OCI-LY1 (cell line): Measurements from ENCODE around the gene SSBP3.

Experiments used
- EZH2 ChIP-seq: fragments of 200-600 bp; sonication (generic), shearing (Covaris generic); IDR thresholded peaks from 2 replicates; pipeline ENCODE4 v1.8.0; 2017; ENCODE audit warnings: borderline replicate concordance, mixed run types, mild to moderate bottlenecking, antibody characterized with exemption, low read length, moderate library complexity, mixed read lengths
- TF ChIP-seq, protein P1 (sequence below): fragments of 200-600 bp; sonication (generic), shearing (Covaris generic); IDR thresholded peaks from 2 replicates; pipeline ENCODE4 v1.5.1; 2017; ENCODE audit warnings: mild to moderate bottlenecking, antibody characterized with exemption, low read length, moderate library complexity, mixed read lengths

GRCh38 chr1:54377040-54377691 is 29.0 kb downstream of the SSBP3 start:
- TF ChIP-seq, protein P1, sequence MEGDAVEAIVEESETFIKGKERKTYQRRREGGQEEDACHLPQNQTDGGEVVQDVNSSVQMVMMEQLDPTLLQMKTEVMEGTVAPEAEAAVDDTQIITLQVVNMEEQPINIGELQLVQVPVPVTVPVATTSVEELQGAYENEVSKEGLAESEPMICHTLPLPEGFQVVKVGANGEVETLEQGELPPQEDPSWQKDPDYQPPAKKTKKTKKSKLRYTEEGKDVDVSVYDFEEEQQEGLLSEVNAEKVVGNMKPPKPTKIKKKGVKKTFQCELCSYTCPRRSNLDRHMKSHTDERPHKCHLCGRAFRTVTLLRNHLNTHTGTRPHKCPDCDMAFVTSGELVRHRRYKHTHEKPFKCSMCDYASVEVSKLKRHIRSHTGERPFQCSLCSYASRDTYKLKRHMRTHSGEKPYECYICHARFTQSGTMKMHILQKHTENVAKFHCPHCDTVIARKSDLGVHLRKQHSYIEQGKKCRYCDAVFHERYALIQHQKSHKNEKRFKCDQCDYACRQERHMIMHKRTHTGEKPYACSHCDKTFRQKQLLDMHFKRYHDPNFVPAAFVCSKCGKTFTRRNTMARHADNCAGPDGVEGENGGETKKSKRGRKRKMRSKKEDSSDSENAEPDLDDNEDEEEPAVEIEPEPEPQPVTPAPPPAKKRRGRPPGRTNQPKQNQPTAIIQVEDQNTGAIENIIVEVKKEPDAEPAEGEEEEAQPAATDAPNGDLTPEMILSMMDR, result no peak
- TF ChIP-seq EZH2, result no peak
